Astrocyte of the cerebellum (primary cell): ENCODE measurements around the gene DIAPH2.

ENCODE experiments used
- DNase-seq: peaks from one replicate; pipeline ENCODE4 v3.0.0-alpha.2; 2011; ENCODE audit warnings: low read depth
- H3K4me3 ChIP-seq: 2 replicates; pipeline ENCODE4 v1.5.1; 2011; ENCODE audit warnings: mild to moderate bottlenecking, low read depth, low read length, moderate library complexity
- CTCF ChIP-seq: IDR thresholded peaks from 2 replicates; pipeline ENCODE4 v1.5.1; 2012; ENCODE audit warnings: low read length, low read depth, moderate library complexity, mild to moderate bottlenecking; ENCODE audit errors: missing control alignments
- in situ Hi-C: cut with HindIII; loops from 2 replicates; pipeline ENCODE4 v1.10.0; 2017; ENCODE audit warnings: low sequenced_read_pairs

DIAPH2 gene

GRCh38 chrX:97046867-97047266 lies 362.2 kb downstream of the DIAPH2 start:
- in situ Hi-C loops, result no loop called here
- no peak overlapping the region for H3K4me3 ChIP-seq
- no peak for DNase-seq
- no peak for TF ChIP-seq CTCF

GRCh38 chrX:97050392-97050791 lies 365.8 kb downstream of the DIAPH2 start:
- in situ Hi-C loops, result no loop called here
- no peak for DNase-seq
- no peak for TF ChIP-seq CTCF
- H3K4me3 ChIP-seq, result no peak overlapping the region

GRCh38 chrX:97057349-97057909 lies 372.8 kb downstream of the DIAPH2 start:
- DNase-seq, result no peak
- no peak for TF ChIP-seq CTCF

GRCh38 chrX:97060020-97060419 lies 375.4 kb downstream of the DIAPH2 start:
- no peak overlapping the region for H3K4me3 ChIP-seq
- in situ Hi-C loops, result no loop called here
- TF ChIP-seq CTCF, result no peak
- DNase-seq, result no peak

More at GRCh38 chrX:97057349-97057909, 372.8 kb downstream of the DIAPH2 start:
- in situ Hi-C loops, result no loop called here
- no peak overlapping the region for H3K4me3 ChIP-seq

GRCh38 chrX:97065066-97065465 lies 380.4 kb downstream of the DIAPH2 start:
- in situ Hi-C loops, result no loop called here
- no peak for TF ChIP-seq CTCF
- H3K4me3 ChIP-seq, result no peak overlapping the region
- DNase-seq, result no peak

- H3K4me3 ChIP-seq, result no peak overlapping the region
- DNase-seq, result no peak
- in situ Hi-C loops, result no loop called here
- TF ChIP-seq CTCF, result no peak
Observed at GRCh38 chrX:97065973-97066372, 381.3 kb downstream of the DIAPH2 start.

GRCh38 chrX:97066381-97066780 lies 381.7 kb downstream of the DIAPH2 start:
- no peak overlapping the region for H3K4me3 ChIP-seq
- no peak for TF ChIP-seq CTCF
- in situ Hi-C loops, result no loop called here
- DNase-seq, result no peak
